ENCODE results near the gene STN1. TPM values are rescaled to one million over a fixed set of nuclear protein-coding genes. Genes with fewer than 3 reads are reported as not detected.
A peak's percentile ranks its signal among the peaks of the same experiment; 100 is the strongest.

STN1 gene
- total RNA-seq, 6 experiments from 2014 or later = 12.1 to 15.6 (median 14.7) TPM

DNA sequence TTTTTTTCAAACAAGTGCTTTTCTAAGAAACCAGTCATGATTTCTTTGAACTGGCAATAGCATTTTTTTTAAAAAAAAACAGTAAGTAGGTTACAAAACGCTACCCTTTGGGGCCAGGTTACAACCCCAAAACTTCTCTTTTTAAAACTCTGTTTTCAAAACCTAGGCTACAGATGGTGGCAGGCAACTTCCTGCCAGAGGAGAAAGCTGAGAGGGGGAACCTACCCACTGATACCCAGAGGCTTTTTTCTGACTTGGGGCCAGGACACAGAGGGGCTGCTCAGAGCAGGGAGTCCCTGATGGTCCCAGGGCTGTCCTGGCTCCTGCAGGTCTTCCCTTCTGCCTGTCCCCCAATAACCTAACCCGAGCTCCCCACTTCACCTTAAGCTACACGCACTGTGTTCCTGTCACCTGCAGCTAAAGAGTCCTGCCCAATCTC is 6.9 kb downstream of the STN1 start:
- Mint-ChIP-seq H3K4me3 (no peak overlapping the region), H3K27me3 (ENCODE audit: insufficient read depth) (peaks cover 1% of the 10 kb centered on the region), H3K9me3 (peaks cover 9% of the 10 kb centered on the region), H3K36me3 (ENCODE audit: low read depth) (peaks cover 27% of the 10 kb centered on the region), H3K27ac (no peak overlapping the region), H3K4me1 (ENCODE audit: low read depth) (peaks cover 50% of the 10 kb centered on the region)
- DNase-seq = no peak
- TF ChIP-seq, protein P1, sequence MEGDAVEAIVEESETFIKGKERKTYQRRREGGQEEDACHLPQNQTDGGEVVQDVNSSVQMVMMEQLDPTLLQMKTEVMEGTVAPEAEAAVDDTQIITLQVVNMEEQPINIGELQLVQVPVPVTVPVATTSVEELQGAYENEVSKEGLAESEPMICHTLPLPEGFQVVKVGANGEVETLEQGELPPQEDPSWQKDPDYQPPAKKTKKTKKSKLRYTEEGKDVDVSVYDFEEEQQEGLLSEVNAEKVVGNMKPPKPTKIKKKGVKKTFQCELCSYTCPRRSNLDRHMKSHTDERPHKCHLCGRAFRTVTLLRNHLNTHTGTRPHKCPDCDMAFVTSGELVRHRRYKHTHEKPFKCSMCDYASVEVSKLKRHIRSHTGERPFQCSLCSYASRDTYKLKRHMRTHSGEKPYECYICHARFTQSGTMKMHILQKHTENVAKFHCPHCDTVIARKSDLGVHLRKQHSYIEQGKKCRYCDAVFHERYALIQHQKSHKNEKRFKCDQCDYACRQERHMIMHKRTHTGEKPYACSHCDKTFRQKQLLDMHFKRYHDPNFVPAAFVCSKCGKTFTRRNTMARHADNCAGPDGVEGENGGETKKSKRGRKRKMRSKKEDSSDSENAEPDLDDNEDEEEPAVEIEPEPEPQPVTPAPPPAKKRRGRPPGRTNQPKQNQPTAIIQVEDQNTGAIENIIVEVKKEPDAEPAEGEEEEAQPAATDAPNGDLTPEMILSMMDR (IDR thresholded peaks at IDR 0.05) = no peak

- peaks cover 1% of the 10 kb centered on the region for H3K27me3 Mint-ChIP-seq (ENCODE audit: insufficient read depth)
- no peak for DNase-seq
- no peak overlapping the region for H3K4me3 Mint-ChIP-seq
- peaks cover 24% of the 10 kb centered on the region for H3K36me3 Mint-ChIP-seq (ENCODE audit: low read depth)
- no peak overlapping the region for H3K27ac Mint-ChIP-seq
- H3K4me1 Mint-ChIP-seq (ENCODE audit: low read depth) = peaks cover 49% of the 10 kb centered on the region
- peaks cover 9% of the 10 kb centered on the region for H3K9me3 Mint-ChIP-seq
- TF ChIP-seq, protein P1 (IDR thresholded peaks at IDR 0.05) = no peak
Observed at GRCh38 chr10:103910442-103911012, 7.5 kb downstream of the STN1 start.

DNA sequence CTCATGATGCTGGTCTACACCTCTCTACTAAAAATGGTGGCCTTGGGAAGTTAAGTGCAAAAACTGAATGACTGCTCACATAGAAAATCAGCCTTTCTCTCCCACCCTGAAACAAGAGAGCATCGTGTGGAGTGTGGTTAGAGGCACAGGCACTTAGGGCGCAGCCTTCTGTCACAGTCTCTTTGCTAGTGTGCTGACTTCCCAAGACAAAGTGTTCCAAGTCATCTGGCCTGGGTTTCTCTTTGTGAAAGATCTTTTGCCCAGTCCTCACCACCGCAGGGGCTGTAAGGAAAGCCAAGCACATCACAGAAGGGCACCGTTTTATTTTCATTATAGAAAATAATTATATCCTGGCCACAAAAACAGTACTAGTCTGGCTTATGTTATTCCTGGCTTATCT is 12.5 kb downstream of the STN1 start:
- Mint-ChIP-seq H3K27ac (peak overlapping the region; percentile 41; the same call in 1 of the 2 replicates), H3K4me3 (no peak overlapping the region; the same call in 1 of the 2 replicates), H3K9me3 (no peaks in the 10 kb centered on the region), H3K36me3 (ENCODE audit: low read depth) (peaks cover 14% of the 10 kb centered on the region), H3K27me3 (ENCODE audit: insufficient read depth) (peaks cover 1% of the 10 kb centered on the region; the same call in 1 of the 2 replicates), H3K4me1 (ENCODE audit: low read depth) (peaks cover 46% of the 10 kb centered on the region)
- TF ChIP-seq, protein P1 (IDR thresholded peaks at IDR 0.05) = no peak
- DNase-seq = no peak

- Mint-ChIP-seq H3K27ac (no peak overlapping the region), H3K4me1 (ENCODE audit: low read depth) (peaks cover 38% of the 10 kb centered on the region)
Observed at GRCh38 chr10:103901299-103901698, 16.7 kb downstream of the STN1 start.

DNA sequence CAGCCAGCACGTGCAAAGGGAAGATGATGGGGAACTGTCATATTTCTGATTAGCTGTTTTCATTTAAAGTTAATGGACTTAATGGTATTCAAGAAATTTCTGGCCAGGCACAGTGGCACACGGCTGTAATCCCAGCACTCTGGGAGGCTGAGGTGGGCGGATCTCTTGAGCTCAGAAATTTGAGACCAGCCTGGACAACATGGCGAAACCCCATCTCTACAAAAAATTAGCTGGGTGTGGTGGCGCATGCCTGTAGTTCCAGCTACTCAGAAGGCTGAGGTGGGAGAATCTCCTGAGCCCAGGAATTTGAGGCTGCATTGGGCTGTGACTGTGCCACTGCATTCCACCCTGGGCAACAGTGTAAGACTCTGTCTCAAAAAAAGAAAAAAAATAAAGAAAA is 18.7 kb downstream of the STN1 start:
- H3K36me3 Mint-ChIP-seq (ENCODE audit: low read depth) = peaks cover 25% of the 10 kb centered on the region
- DNase-seq = no peak
- no peak overlapping the region for H3K27ac Mint-ChIP-seq
- TF ChIP-seq, protein P1 (IDR thresholded peaks at IDR 0.05) = no peak
- H3K9me3 Mint-ChIP-seq = no peaks in the 10 kb centered on the region
- no peak overlapping the region for H3K4me3 Mint-ChIP-seq
- peaks cover 43% of the 10 kb centered on the region for H3K4me1 Mint-ChIP-seq (ENCODE audit: low read depth)
- no peaks in the 10 kb centered on the region for H3K27me3 Mint-ChIP-seq (ENCODE audit: insufficient read depth)

More at GRCh38 chr10:103901299-103901698, 16.7 kb downstream of the STN1 start:
- TF ChIP-seq, protein P1 (IDR thresholded peaks at IDR 0.05) = no peak
- DNase-seq = no peak
- peaks cover 23% of the 10 kb centered on the region for H3K36me3 Mint-ChIP-seq (ENCODE audit: low read depth)
- no peak overlapping the region for H3K4me3 Mint-ChIP-seq
- H3K27me3 Mint-ChIP-seq (ENCODE audit: insufficient read depth) = no peaks in the 10 kb centered on the region
- no peaks in the 10 kb centered on the region for H3K9me3 Mint-ChIP-seq
